CD4-positive, alpha-beta T cell treated with Interleukin-10 for 1 hour (primary cell): ENCODE data around the gene MED27.
"Not testable (repeated sequence)": the region's sequence is repeated elsewhere in the genome, so short reads cannot be mapped to it uniquely, and the experiment has no call there.

Experiments used
- DNase-seq: peaks from one replicate; pipeline ENCODE4 v3.0.0-alpha.2; 2020

Gene MED27

GRCh38 chr9:131960851-131961495, 118.7 kb downstream of the MED27 start:
- DNase-seq, result no peak

GRCh38 chr9:131960311-131960710, 119.4 kb downstream of the MED27 start:
- no peak for DNase-seq

GRCh38 chr9:131959887-131960286, 119.8 kb downstream of the MED27 start:
- DNase-seq, result no peak

GRCh38 chr9:131959056-131959455, 120.6 kb downstream of the MED27 start:
- DNase-seq, result no peak

GRCh38 chr9:131954299-131954698, 125.4 kb downstream of the MED27 start:
- no peak for DNase-seq

GRCh38 chr9:131951905-131952304, 127.8 kb downstream of the MED27 start:
- DNase-seq, result no peak

GRCh38 chr9:131951155-131951554, 128.5 kb downstream of the MED27 start:
- DNase-seq, result no peak

GRCh38 chr9:131950487-131950886, 129.2 kb downstream of the MED27 start:
- DNase-seq, result no peak

GRCh38 chr9:131946180-131946579, 133.5 kb downstream of the MED27 start:
- no peak for DNase-seq

- DNase-seq, result no peak
These were observed 136.3 kb downstream of the MED27 start for GRCh38 chr9:131943351-131943841.

- DNase-seq, result no peak
These were observed 137.4 kb downstream of the MED27 start for GRCh38 chr9:131942146-131942720.

- no peak for DNase-seq
These were observed 142.2 kb downstream of the MED27 start for GRCh38 chr9:131937451-131937850.

GRCh38 chr9:131936929-131937328, 142.7 kb downstream of the MED27 start:
- DNase-seq, result no peak

- DNase-seq, result no peak
These were observed 145.0 kb downstream of the MED27 start for GRCh38 chr9:131934673-131935072.

GRCh38 chr9:131927091-131927490, 152.6 kb downstream of the MED27 start:
- no peak for DNase-seq

GRCh38 chr9:131926360-131926922, 153.2 kb downstream of the MED27 start:
- DNase-seq, result no peak

GRCh38 chr9:131925677-131926177, 153.9 kb downstream of the MED27 start:
- DNase-seq, result no peak

GRCh38 chr9:131923766-131924165, 155.9 kb downstream of the MED27 start:
- DNase-seq, result no peak

- DNase-seq, result no peak
These were observed 156.5 kb downstream of the MED27 start for GRCh38 chr9:131923132-131923671.

GRCh38 chr9:131921635-131922034, 158.0 kb downstream of the MED27 start:
- DNase-seq, result not testable (repeated sequence)

- DNase-seq, result no peak
These were observed 160.5 kb downstream of the MED27 start for GRCh38 chr9:131919216-131919615.

- no peak for DNase-seq
These were observed 161.2 kb downstream of the MED27 start for GRCh38 chr9:131918481-131918880.

- no peak for DNase-seq
These were observed 162.7 kb downstream of the MED27 start for GRCh38 chr9:131917009-131917408.

- DNase-seq, result no peak
These were observed 164.5 kb downstream of the MED27 start for GRCh38 chr9:131915181-131915580.
